Cardiac fibroblast (primary cell): Measurements from ENCODE around the gene C2orf76.

Experiments used
- DNase-seq, 2 donors: peaks; one replicate each; pipeline versions ENCODE4 v3.0.0 to v3.0.0-alpha.2; 2010; ENCODE audit warnings: low read depth in 2 of 2
- H3K4me3 ChIP-seq, 2 donors: replicated peaks in 1 of 2; 1 replicate in 1 of 2; 2 replicates in 1 of 2; pipeline ENCODE4 v1.5.1; 2011; ENCODE audit warnings: low read depth in 2 of 2, low read length in 2 of 2, mild to moderate bottlenecking in 2 of 2, moderate library complexity in 1 of 2
- TF ChIP-seq, protein P1 (sequence below): IDR thresholded peaks from one replicate; pipeline ENCODE4 v1.5.1; 2011; ENCODE audit warnings: low read depth, mild to moderate bottlenecking, low read length, inconsistent platforms

The C2orf76 gene

DNA sequence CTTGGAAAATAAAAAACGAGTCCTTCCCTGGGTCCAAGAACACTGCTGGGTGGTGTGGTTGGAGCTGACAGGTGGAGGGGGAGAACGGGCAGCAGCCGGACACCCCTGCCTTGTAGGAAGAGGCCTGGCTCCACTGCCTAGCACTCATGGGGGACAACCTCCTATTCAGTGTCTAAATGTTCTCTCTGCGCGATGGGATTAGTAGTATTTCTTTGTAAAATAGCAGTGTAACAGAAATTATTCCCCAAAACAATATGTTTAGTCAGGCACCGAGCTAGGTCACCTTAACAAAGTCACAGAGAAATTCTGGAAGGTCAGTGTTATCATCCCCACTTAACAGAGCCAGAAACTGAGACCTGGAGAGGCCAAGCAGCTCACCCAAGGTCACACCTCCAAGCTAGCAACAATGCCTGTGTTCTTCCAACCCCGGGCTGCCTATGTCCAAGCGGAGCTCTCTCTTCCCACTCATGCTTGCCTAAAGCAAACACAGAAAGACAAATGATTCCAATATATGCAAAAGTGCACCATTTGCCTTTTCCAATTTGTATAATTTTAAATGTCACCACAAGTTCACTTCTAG lies 75.0 kb downstream of the C2orf76 start:
- no peak overlapping the region for H3K4me3 ChIP-seq
- TF ChIP-seq, protein P1, sequence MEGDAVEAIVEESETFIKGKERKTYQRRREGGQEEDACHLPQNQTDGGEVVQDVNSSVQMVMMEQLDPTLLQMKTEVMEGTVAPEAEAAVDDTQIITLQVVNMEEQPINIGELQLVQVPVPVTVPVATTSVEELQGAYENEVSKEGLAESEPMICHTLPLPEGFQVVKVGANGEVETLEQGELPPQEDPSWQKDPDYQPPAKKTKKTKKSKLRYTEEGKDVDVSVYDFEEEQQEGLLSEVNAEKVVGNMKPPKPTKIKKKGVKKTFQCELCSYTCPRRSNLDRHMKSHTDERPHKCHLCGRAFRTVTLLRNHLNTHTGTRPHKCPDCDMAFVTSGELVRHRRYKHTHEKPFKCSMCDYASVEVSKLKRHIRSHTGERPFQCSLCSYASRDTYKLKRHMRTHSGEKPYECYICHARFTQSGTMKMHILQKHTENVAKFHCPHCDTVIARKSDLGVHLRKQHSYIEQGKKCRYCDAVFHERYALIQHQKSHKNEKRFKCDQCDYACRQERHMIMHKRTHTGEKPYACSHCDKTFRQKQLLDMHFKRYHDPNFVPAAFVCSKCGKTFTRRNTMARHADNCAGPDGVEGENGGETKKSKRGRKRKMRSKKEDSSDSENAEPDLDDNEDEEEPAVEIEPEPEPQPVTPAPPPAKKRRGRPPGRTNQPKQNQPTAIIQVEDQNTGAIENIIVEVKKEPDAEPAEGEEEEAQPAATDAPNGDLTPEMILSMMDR = no peak
- DNase-seq = no peak

DNA sequence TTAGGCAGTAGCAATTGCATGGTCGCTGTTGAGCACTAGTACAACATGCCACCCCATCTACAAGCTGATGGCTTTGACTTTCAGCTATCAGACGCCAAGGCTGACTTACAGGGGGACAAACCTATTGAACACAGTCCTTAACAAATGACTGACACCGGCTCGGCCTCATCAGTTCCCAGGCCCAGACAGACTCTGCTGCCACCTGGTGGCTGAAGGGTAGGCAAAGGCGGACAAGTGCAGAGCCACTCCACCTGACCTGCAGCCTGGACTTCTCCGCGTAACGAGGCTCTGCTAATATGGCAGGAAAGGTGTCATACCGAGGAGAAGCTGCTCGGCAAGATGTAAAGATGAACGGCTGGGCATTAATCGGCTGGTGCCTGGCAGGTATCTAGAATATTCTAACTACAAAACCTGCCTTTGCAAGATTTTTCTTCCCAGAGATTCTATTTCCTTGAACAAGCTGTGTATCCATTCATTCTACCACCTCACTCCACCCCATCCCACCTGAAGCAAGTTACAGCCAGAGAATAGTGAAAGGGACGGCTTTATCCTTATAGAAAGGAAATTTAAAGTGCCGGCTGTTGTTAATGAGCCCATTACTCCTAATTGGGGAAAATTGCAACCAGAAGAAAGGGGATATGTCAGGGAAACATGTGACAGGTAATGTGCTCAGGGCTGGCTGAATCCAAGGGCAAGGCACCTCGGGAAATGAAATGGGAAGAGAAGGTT lies 75.6 kb downstream of the C2orf76 start:
- peak; percentile 27 to 74 for DNase-seq
- TF ChIP-seq, protein P1 = peak; percentile 55
- no peak overlapping the region for H3K4me3 ChIP-seq

DNA sequence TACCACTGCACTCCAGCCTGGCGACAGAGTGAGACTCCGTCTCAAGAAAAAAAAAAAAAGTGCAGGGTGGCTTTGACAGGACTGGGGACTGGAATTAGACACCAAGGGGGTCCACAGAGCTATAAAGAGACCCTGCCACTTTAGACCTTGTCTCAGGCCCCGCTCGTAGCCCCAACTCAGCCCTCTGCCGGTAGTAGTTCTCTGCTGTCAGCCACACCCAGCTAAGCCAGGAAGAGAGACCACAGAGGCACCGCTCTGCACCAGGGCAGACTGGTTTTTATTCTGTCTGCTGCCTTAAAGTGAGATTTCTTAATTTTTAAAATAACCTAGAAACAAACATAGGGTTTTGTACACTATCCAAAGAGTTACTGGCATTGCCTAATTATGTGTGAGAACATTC lies 77.0 kb downstream of the C2orf76 start:
- no peak for DNase-seq

DNA sequence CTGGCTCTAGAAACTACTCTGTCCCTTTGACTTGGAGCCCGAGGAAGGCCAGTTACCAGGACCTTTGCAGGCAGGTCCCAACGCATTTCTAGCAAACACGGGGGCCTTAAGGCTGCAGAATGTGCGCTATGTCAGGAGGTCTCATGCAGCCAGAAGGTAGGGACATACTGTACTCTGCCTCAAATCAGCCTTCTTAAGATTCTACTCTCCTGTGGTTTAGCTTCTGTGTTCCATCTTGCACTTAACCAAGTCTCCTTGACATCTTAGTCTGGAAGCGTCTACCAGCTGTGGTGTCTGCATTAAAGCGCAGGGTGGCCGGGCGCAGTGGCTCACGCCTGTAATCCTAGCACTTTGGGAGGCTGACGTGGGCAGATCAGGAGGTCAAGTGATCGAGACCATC lies 77.5 kb downstream of the C2orf76 start:
- DNase-seq = peak in 1 of 2 donors; percentile 66
- TF ChIP-seq, protein P1 = no peak
- no peak overlapping the region for H3K4me3 ChIP-seq

More for the DNA sequence above, 77.0 kb downstream of the C2orf76 start:
- TF ChIP-seq, protein P1 = no peak
- H3K4me3 ChIP-seq = no peak overlapping the region

DNA sequence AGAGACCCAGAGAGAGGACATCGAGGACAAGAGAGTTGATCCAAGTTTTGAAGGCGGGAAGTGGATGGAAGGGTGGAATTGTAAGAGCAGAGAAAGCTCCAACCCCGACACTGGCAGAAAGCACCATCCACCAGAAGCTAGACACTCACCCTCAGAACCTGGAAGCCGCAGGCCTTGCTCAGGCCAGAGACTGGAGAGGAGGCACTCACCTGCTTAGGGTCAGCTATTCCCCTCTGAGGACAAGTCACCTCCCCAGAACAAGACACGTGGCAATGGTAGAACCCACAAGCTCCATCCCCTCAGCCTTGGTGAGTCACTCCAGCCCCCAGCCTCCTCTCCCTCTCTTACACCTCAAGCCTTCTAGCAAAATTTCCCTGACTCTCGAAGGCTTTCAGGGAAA lies 78.1 kb downstream of the C2orf76 start:
- no peak for DNase-seq
- no peak overlapping the region for H3K4me3 ChIP-seq
- TF ChIP-seq, protein P1 = no peak

DNA sequence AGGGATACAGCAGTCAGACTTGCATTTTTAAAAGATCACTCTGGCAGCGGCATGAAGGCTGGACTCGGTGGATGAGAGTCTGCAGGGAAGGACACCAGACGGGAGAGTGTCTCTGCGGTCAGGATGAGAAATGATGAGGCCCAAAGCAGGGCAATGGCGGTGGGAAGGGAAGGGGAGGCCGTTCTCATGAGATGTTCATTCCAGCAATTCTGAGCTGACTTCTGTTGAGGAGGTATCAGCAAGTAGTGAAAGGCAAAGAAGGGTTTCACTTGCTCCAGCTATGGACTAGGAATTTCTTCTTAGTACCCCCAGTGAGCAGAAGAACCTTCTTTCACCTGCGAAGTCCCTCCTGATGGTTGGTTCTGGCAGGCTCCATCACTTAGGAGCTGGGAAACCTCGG lies 80.0 kb downstream of the C2orf76 start:
- no peak for DNase-seq
- TF ChIP-seq, protein P1 = no peak
- H3K4me3 ChIP-seq = no peak overlapping the region
